HepG2 (cell line): ENCODE measurements around the gene ZNF217. TPM values are rescaled to one million over a fixed set of nuclear protein-coding genes. Genes with fewer than 3 reads are reported as not detected.

Experiments used
- BORCS8-MEF2B ChIP-seq: sonication (generic); formaldehyde crosslinking; IDR thresholded peaks from 2 replicates; pipeline ENCODE4 v1.8.0; 2022; ENCODE audit warnings: mild to moderate bottlenecking, missing genetic modification reagents
- CREB3 ChIP-seq: sonication (generic); formaldehyde crosslinking; IDR thresholded peaks from 2 replicates; pipeline ENCODE4 v1.5.0; 2020; ENCODE audit warnings: missing genetic modification reagents
- HDAC2 ChIP-seq: sonication (generic); formaldehyde crosslinking; IDR thresholded peaks from 2 replicates; pipeline ENCODE4 v1.4.0; 2020; ENCODE audit warnings: missing genetic modification reagents
- KLF9 ChIP-seq: IDR thresholded peaks from 2 replicates; pipeline ENCODE4 v1.6.1; 2016; ENCODE audit warnings: low read depth
- PATZ1 ChIP-seq: sonication (generic); formaldehyde crosslinking; IDR thresholded peaks from 2 replicates; pipeline ENCODE4 v1.4.0; 2020; ENCODE audit warnings: missing genetic modification reagents
- PREB ChIP-seq: sonication (generic); formaldehyde crosslinking; IDR thresholded peaks from 2 replicates; pipeline ENCODE4 v1.4.0; 2020; ENCODE audit warnings: missing genetic modification reagents
- PRMT3 ChIP-seq: sonication (generic); formaldehyde crosslinking; IDR thresholded peaks from 2 replicates; pipeline ENCODE4 v1.8.1; 2022; ENCODE audit warnings: low read depth, mild to moderate bottlenecking, moderate library complexity, missing genetic modification reagents, borderline replicate concordance
- SPEN ChIP-seq: sonication (generic); formaldehyde crosslinking; IDR thresholded peaks from 2 replicates; pipeline ENCODE4 v1.5.1; 2020; ENCODE audit warnings: low read depth, mild to moderate bottlenecking, missing genetic modification reagents
- U2AF1 ChIP-seq: fragments of 200-400 bp; formaldehyde crosslinking; optimal IDR thresholded peaks from 2 replicates; pipeline ENCODE3; 2017; ENCODE audit warnings: mild to moderate bottlenecking, low read depth, low read length
- ZEB1 ChIP-seq: IDR thresholded peaks from 2 replicates; pipeline ENCODE4 v1.6.1; 2012; ENCODE audit warnings: mild to moderate bottlenecking, low read depth, inconsistent platforms; ENCODE audit not compliant: insufficient replicate concordance
- ZNF263 ChIP-seq: sonication (generic); formaldehyde crosslinking; IDR thresholded peaks from 2 replicates; pipeline ENCODE4 v1.4.0; 2020; ENCODE audit warnings: missing genetic modification reagents
- ZNF709 ChIP-seq: sonication (generic); formaldehyde crosslinking; IDR thresholded peaks from 2 replicates; pipeline ENCODE4 v1.5.0; 2020; ENCODE audit warnings: mild to moderate bottlenecking, missing genetic modification reagents
- polyA plus RNA-seq, 8 experiments: library from polyadenylated mRNA; depleted of rRNA in 3 of 8; stranded (reverse) in 7 of 8; unstranded in 1 of 8; fragments of >200 nt; fragmentation: Illumina TruSeq in 4 of 8; extraction: Trizol in 4 of 8; gene quantifications; 2 replicates each; pipeline versions ENCODE4 v1.2.1 to v1.2.3, GENCODE V29; 2011 to 2016; ENCODE audit warnings: low read depth in 4 of 8, missing spikeins in 1 of 8, mixed read lengths in 1 of 8; ENCODE audit not compliant: insufficient read depth in 1 of 8
- total RNA-seq, 5 experiments: library from RNA; depleted of rRNA; stranded (reverse); fragments of >200 nt; fragmentation: Illumina TruSeq; extraction: Trizol; gene quantifications; 2 replicates each; pipeline ENCODE4 v1.2.3, GENCODE V29; 2016; ENCODE audit warnings: low read depth in 1 of 5
- TF ChIP-seq, protein P1 (sequence below): sonication (generic); formaldehyde crosslinking; conservative IDR thresholded peaks from 2 replicates; pipeline ENCODE4 v1.8.0; 2022; ENCODE audit warnings: missing genetic modification reagents
- TF ChIP-seq, protein P2 (sequence below): IDR thresholded peaks from 2 replicates; pipeline ENCODE4 v1.6.1; 2018; ENCODE audit warnings: missing genetic modification reagents
- TF ChIP-seq, protein P3 (sequence below): conservative IDR thresholded peaks from 2 replicates; pipeline ENCODE4 v1.6.1; 2018; ENCODE audit warnings: missing genetic modification reagents
- TF ChIP-seq, protein P4 (sequence below): sonication (generic); formaldehyde crosslinking; IDR thresholded peaks from 2 replicates; pipeline ENCODE4 v1.4.0; 2020; ENCODE audit warnings: missing genetic modification reagents

ZNF217 gene
- total and polyA plus RNA-seq, 2 of the 13 experiments (the other 11 are each of a cell fraction or from before 2014, with no cell fraction given) = 22.3 to 29.8 TPM

GRCh38 chr20:53578492-53579222 is 15.0 kb downstream of the ZNF217 start (continued):
- no peak for TF ChIP-seq U2AF1
- no peak for TF ChIP-seq KLF9
- no peak for TF ChIP-seq PRMT3 (CRISPR knock-in tag)
- TF ChIP-seq, protein P1, sequence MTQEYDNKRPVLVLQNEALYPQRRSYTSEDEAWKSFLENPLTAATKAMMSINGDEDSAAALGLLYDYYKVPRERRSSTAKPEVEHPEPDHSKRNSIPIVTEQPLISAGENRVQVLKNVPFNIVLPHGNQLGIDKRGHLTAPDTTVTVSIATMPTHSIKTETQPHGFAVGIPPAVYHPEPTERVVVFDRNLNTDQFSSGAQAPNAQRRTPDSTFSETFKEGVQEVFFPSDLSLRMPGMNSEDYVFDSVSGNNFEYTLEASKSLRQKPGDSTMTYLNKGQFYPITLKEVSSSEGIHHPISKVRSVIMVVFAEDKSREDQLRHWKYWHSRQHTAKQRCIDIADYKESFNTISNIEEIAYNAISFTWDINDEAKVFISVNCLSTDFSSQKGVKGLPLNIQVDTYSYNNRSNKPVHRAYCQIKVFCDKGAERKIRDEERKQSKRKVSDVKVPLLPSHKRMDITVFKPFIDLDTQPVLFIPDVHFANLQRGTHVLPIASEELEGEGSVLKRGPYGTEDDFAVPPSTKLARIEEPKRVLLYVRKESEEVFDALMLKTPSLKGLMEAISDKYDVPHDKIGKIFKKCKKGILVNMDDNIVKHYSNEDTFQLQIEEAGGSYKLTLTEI (CRISPR knock-in tag) = no peak
- no peak for TF ChIP-seq PREB (CRISPR knock-in tag)
- TF ChIP-seq ZEB1 = no peak
- no peak for TF ChIP-seq CREB3
- 0 out of 2 replicates have a peak, but pooled peaks have one; percentile 37 for TF ChIP-seq ZNF263
- TF ChIP-seq, protein P2, sequence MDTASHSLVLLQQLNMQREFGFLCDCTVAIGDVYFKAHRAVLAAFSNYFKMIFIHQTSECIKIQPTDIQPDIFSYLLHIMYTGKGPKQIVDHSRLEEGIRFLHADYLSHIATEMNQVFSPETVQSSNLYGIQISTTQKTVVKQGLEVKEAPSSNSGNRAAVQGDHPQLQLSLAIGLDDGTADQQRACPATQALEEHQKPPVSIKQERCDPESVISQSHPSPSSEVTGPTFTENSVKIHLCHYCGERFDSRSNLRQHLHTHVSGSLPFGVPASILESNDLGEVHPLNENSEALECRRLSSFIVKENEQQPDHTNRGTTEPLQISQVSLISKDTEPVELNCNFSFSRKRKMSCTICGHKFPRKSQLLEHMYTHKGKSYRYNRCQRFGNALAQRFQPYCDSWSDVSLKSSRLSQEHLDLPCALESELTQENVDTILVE (CRISPR knock-in tag) = peak; percentile 29; the same call in 1 of the 2 replicates
- peak; percentile 47; the same call in 1 of the 2 replicates for TF ChIP-seq PATZ1 (CRISPR knock-in tag)
- TF ChIP-seq SPEN (CRISPR knock-in tag) = no peak
- TF ChIP-seq, protein P3, sequence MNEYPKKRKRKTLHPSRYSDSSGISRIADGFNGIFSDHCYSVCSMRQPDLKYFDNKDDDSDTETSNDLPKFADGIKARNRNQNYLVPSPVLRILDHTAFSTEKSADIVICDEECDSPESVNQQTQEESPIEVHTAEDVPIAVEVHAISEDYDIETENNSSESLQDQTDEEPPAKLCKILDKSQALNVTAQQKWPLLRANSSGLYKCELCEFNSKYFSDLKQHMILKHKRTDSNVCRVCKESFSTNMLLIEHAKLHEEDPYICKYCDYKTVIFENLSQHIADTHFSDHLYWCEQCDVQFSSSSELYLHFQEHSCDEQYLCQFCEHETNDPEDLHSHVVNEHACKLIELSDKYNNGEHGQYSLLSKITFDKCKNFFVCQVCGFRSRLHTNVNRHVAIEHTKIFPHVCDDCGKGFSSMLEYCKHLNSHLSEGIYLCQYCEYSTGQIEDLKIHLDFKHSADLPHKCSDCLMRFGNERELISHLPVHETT (CRISPR knock-in tag) = no peak
- peak; percentile 48; the same call in 1 of the 2 replicates for TF ChIP-seq ZNF709
- 0 out of 2 replicates have a peak, but pooled peaks have one; percentile 26 for TF ChIP-seq BORCS8-MEF2B (CRISPR knock-in tag)
- TF ChIP-seq, protein P4, sequence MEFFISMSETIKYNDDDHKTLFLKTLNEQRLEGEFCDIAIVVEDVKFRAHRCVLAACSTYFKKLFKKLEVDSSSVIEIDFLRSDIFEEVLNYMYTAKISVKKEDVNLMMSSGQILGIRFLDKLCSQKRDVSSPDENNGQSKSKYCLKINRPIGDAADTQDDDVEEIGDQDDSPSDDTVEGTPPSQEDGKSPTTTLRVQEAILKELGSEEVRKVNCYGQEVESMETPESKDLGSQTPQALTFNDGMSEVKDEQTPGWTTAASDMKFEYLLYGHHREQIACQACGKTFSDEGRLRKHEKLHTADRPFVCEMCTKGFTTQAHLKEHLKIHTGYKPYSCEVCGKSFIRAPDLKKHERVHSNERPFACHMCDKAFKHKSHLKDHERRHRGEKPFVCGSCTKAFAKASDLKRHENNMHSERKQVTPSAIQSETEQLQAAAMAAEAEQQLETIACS (CRISPR knock-in tag) = peak; percentile 25; the same call in 1 of the 2 replicates
- peak; percentile 13; the same call in 1 of the 2 replicates for TF ChIP-seq HDAC2 (CRISPR knock-in tag)
